ENCODE measurements around the gene ADAMTS2.

ADAMTS2 gene

DNA sequence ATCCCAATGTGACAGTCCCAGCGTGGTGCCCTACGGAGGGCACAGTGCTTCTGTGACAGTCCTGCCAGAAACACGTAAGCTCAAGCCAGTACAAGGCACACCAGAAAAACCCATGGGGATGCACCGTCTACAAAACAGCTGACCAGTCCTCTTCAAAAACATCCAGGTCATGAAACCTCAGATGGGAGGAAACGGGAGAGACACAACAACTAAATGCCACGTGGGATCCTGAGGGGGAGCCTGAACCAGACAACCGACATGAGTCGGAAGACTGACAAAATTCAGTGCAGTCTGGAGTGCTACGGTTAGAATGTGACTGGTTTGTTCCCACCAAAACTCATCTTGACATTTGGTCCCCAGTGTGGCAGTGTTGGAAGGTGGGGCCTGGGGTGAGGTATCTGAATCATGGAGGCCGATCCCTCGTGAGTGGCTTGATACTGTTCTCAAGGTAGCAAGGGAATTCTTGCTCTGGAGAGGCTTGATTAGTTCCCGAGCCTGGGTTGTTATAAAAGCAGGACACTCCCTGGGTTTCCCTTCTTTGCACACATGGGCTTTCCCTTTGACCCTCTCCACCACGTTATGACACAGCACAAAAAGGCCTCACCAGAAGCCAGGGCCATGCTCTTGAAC is 55.4 kb downstream of the ADAMTS2 start:
- no peaks in the 10 kb centered on the region for H3K9me3 ChIP-seq (ENCODE audit: insufficient read depth, low read length)
- H3K79me2 ChIP-seq (ENCODE audit: insufficient read depth, low read length): no peaks in the 10 kb centered on the region
- H3K9ac ChIP-seq (ENCODE audit: low read length): no peak overlapping the region
- H2AFZ ChIP-seq (ENCODE audit: low read depth, low read length, severe bottlenecking): no peak overlapping the region
- H3F3A ChIP-seq (ENCODE audit: insufficient read depth): no peaks in the 10 kb centered on the region
- H3K27me3 ChIP-seq (ENCODE audit: low read length): no peaks in the 10 kb centered on the region
- H3K27ac ChIP-seq (ENCODE audit: low read depth, low read length): no peak overlapping the region
- no peaks in the 10 kb centered on the region for H3K9me2 ChIP-seq (replicated peaks; ENCODE audit: insufficient read depth, low read length)
- TF ChIP-seq EZH2phosphoT487 (conservative IDR thresholded peaks at IDR 0.05; ENCODE audit: low read length): no peak
- TF ChIP-seq, protein P1, sequence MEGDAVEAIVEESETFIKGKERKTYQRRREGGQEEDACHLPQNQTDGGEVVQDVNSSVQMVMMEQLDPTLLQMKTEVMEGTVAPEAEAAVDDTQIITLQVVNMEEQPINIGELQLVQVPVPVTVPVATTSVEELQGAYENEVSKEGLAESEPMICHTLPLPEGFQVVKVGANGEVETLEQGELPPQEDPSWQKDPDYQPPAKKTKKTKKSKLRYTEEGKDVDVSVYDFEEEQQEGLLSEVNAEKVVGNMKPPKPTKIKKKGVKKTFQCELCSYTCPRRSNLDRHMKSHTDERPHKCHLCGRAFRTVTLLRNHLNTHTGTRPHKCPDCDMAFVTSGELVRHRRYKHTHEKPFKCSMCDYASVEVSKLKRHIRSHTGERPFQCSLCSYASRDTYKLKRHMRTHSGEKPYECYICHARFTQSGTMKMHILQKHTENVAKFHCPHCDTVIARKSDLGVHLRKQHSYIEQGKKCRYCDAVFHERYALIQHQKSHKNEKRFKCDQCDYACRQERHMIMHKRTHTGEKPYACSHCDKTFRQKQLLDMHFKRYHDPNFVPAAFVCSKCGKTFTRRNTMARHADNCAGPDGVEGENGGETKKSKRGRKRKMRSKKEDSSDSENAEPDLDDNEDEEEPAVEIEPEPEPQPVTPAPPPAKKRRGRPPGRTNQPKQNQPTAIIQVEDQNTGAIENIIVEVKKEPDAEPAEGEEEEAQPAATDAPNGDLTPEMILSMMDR (IDR thresholded peaks at IDR 0.05; ENCODE audit: insufficient read depth, low read length, poor library complexity, severe bottlenecking): no peak
- H3K36me3 ChIP-seq (ENCODE audit: low read length): no peaks in the 10 kb centered on the region
- H3K4me2 ChIP-seq (ENCODE audit: low read depth, low read length, poor library complexity, severe bottlenecking): no peak overlapping the region
- H4K20me1 ChIP-seq (ENCODE audit: low read depth, low read length): no peaks in the 10 kb centered on the region
- H3K4me3 ChIP-seq (ENCODE audit: insufficient read depth, low read length, poor library complexity, severe bottlenecking): no peak overlapping the region

DNA sequence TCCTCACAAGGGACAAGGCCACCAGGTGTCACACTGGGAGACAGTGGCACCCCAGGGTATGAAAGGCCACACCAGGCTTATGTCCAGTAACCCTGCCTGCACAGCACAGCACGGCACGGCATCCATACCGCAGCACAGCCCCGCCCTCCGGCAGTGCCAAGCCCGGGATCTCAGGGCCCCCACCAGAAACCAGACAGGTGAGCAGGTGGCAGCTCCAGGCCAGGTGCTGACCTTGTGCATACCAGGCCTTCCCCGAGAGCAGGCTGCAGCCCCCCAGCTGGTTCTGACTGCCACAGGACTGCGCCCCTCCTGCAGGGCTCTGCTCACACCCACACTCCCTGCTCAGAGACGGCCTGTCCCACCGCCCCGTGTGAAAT is 56.5 kb downstream of the ADAMTS2 start:
- Histone ChIP-seq H3K27me3 (ENCODE audit: low read length) (no peaks in the 10 kb centered on the region), H3K9me3 (ENCODE audit: insufficient read depth, low read length) (no peaks in the 10 kb centered on the region), H3K4me2 (ENCODE audit: low read depth, low read length, poor library complexity, severe bottlenecking) (no peak overlapping the region), H3K9me2 (replicated peaks; ENCODE audit: insufficient read depth, low read length) (no peaks in the 10 kb centered on the region), H3F3A (ENCODE audit: insufficient read depth) (no peaks in the 10 kb centered on the region), H3K36me3 (ENCODE audit: low read length) (no peaks in the 10 kb centered on the region), H3K79me2 (ENCODE audit: insufficient read depth, low read length) (no peaks in the 10 kb centered on the region), H4K20me1 (ENCODE audit: low read depth, low read length) (no peaks in the 10 kb centered on the region), H3K27ac (ENCODE audit: low read depth, low read length) (no peak overlapping the region), H2AFZ (ENCODE audit: low read depth, low read length, severe bottlenecking) (no peak overlapping the region), H3K9ac (ENCODE audit: low read length) (no peak overlapping the region), H3K4me3 (ENCODE audit: insufficient read depth, low read length, poor library complexity, severe bottlenecking) (no peak overlapping the region)
- no peak for TF ChIP-seq EZH2phosphoT487 (conservative IDR thresholded peaks at IDR 0.05; ENCODE audit: low read length)
- TF ChIP-seq, protein P1 (IDR thresholded peaks at IDR 0.05; ENCODE audit: insufficient read depth, low read length, poor library complexity, severe bottlenecking): no peak

DNA sequence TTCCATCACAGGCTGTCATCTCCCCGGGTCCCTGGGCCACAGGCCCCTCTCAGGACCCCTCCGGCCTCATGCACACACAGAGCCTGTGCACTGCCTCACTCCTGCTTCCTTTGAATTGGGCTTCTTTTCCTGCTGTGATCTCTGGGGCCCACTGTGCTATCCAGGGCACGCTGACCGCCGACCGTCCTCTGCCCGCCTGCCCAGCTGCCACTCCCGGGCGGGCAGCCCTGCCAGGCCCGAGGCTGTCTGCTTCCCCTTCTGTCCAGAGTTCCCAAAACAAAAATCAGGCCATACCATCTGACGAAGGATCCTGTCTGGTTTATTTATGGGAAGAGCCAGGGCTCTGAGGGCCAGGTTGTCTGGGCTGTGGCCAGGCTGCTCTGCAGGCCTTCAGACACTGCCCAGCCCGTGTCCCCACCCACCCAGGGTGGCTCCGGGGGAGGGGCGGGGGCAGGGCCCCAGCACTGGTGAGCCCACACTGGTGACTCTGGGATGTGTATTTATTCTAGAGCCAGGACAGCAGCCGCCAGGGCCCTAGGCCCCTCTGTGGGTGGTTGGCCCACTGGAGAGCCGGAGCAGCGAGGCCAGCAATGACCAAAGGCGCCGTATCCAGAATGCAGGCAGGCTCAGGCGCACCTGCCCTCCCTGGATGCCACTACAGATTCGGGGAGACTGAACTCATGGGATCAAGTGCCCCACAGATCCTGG is 57.0 kb downstream of the ADAMTS2 start:
- no peak overlapping the region for H3K9ac ChIP-seq (ENCODE audit: low read length)

More for the DNA sequence above, 57.0 kb downstream of the ADAMTS2 start:
- Histone ChIP-seq H4K20me1 (ENCODE audit: low read depth, low read length) (no peaks in the 10 kb centered on the region), H3K36me3 (ENCODE audit: low read length) (no peaks in the 10 kb centered on the region), H3F3A (ENCODE audit: insufficient read depth) (no peaks in the 10 kb centered on the region), H2AFZ (ENCODE audit: low read depth, low read length, severe bottlenecking) (no peak overlapping the region), H3K27ac (ENCODE audit: low read depth, low read length) (no peak overlapping the region), H3K9me2 (replicated peaks; ENCODE audit: insufficient read depth, low read length) (no peaks in the 10 kb centered on the region), H3K27me3 (ENCODE audit: low read length) (no peaks in the 10 kb centered on the region), H3K9me3 (ENCODE audit: insufficient read depth, low read length) (no peaks in the 10 kb centered on the region), H3K4me2 (ENCODE audit: low read depth, low read length, poor library complexity, severe bottlenecking) (no peak overlapping the region), H3K79me2 (ENCODE audit: insufficient read depth, low read length) (no peaks in the 10 kb centered on the region), H3K4me3 (ENCODE audit: insufficient read depth, low read length, poor library complexity, severe bottlenecking) (no peak overlapping the region)
- TF ChIP-seq EZH2phosphoT487 (conservative IDR thresholded peaks at IDR 0.05; ENCODE audit: low read length): no peak
- TF ChIP-seq, protein P1 (IDR thresholded peaks at IDR 0.05; ENCODE audit: insufficient read depth, low read length, poor library complexity, severe bottlenecking): no peak
